GM23338 (cell line): ENCODE results near the gene STK11IP. TPM values are rescaled to one million over a fixed set of nuclear protein-coding genes. Genes with fewer than 3 reads are reported as not detected.

ENCODE experiments used
- ATAC-seq: fragments of 200-7000 bp; cut with Tn5 transposase; 3 replicates; pipeline ENCODE4 v1.9.1; 2020
- DNase-seq: peaks from one replicate; pipeline ENCODE4 v3.0.0-alpha.2; 2015; ENCODE audit warnings: low spot score
- H2AFZ ChIP-seq: fragments of 200-600 bp; sonication (generic); 2 replicates; pipeline ENCODE4 v1.8.0; 2016; ENCODE audit warnings: antibody characterized with exemption, mild to moderate bottlenecking, moderate library complexity
- H3F3A ChIP-seq: fragments of 200-600 bp; sonication (generic); replicated peaks from 2 replicates; pipeline ENCODE4 v1.8.0; 2017; ENCODE audit warnings: antibody characterized with exemption, mixed run types, low read depth
- H3K27ac ChIP-seq: fragments of 200-600 bp; sonication (generic); 2 replicates; pipeline ENCODE4 v1.6.1; 2016; ENCODE audit warnings: low read depth
- H3K27me3 ChIP-seq: fragments of 200-600 bp; sonication (generic); 2 replicates; pipeline ENCODE4 v1.8.0; 2016; ENCODE audit warnings: mild to moderate bottlenecking, mixed run types, moderate library complexity; ENCODE audit not compliant: insufficient read depth
- H3K36me3 ChIP-seq: fragments of 200-600 bp; sonication (generic); 2 replicates; pipeline ENCODE4 v1.8.0; 2016; ENCODE audit warnings: mild to moderate bottlenecking; ENCODE audit not compliant: insufficient read depth
- H3K4me1 ChIP-seq: fragments of 200-600 bp; sonication (generic); 2 replicates; pipeline ENCODE4 v1.8.0; 2016; ENCODE audit warnings: mild to moderate bottlenecking, moderate library complexity; ENCODE audit not compliant: insufficient read depth
- H3K4me2 ChIP-seq: fragments of 200-600 bp; sonication (generic); 2 replicates; pipeline ENCODE4 v1.7.1; 2017; ENCODE audit warnings: mixed run types
- H3K4me3 ChIP-seq: fragments of 200-600 bp; sonication (generic); 2 replicates; pipeline ENCODE4 v1.6.1; 2016; ENCODE audit warnings: mixed run types
- H3K79me2 ChIP-seq: fragments of 200-600 bp; sonication (generic); replicated peaks from 2 replicates; pipeline ENCODE4 v1.8.0; 2017; ENCODE audit warnings: mild to moderate bottlenecking; ENCODE audit not compliant: insufficient read depth
- H3K9me2 ChIP-seq: fragments of 200-600 bp; sonication (generic); 2 replicates; pipeline ENCODE4 v1.8.0; 2017; ENCODE audit not compliant: insufficient read depth
- H4K20me1 ChIP-seq: fragments of 200-600 bp; sonication (generic); replicated peaks from 2 replicates; pipeline ENCODE4 v1.8.0; 2017; ENCODE audit warnings: mild to moderate bottlenecking; ENCODE audit not compliant: insufficient read depth
- H3K27ac Mint-ChIP-seq: 2 replicates; pipeline ENCODE4 v1.8.0; 2020; ENCODE audit warnings: inconsistent platforms, mild to moderate bottlenecking, moderate library complexity, mixed read lengths
- H3K27me3 Mint-ChIP-seq: 3 replicates; pipeline ENCODE4 v1.8.0; 2022; ENCODE audit warnings: low read depth, mild to moderate bottlenecking, moderate library complexity, mixed read lengths, inconsistent platforms; ENCODE audit not compliant: insufficient read depth, poor library complexity
- H3K36me3 Mint-ChIP-seq: 3 replicates; pipeline ENCODE4 v1.8.0; 2021; ENCODE audit warnings: low read depth, mild to moderate bottlenecking, inconsistent platforms, moderate library complexity, mixed read lengths
- H3K4me1 Mint-ChIP-seq: 3 replicates; pipeline ENCODE4 v1.8.0; 2020; ENCODE audit warnings: mild to moderate bottlenecking, inconsistent platforms, mixed read lengths
- H3K4me3 Mint-ChIP-seq: 3 replicates; pipeline ENCODE4 v1.8.0; 2021; ENCODE audit warnings: moderate library complexity, mild to moderate bottlenecking, inconsistent platforms, mixed read lengths
- H3K9me3 Mint-ChIP-seq: 3 replicates; pipeline ENCODE4 v1.8.0; 2020; ENCODE audit warnings: moderate library complexity, mild to moderate bottlenecking, inconsistent platforms, mixed read lengths
- CREB1 ChIP-seq: fragments of 250-450 bp; sonication (Bioruptor Pico); IDR thresholded peaks from 2 replicates; pipeline ENCODE4 v1.5.0; 2020; ENCODE audit warnings: low read depth, mild to moderate bottlenecking, moderate library complexity
- ETS1 ChIP-seq: IDR thresholded peaks from 2 replicates; pipeline ENCODE4 v1.6.1; 2016; ENCODE audit warnings: antibody characterized with exemption
- EZH2phosphoT487 ChIP-seq: fragments of 200-600 bp; sonication (generic); IDR thresholded peaks from one replicate; pipeline ENCODE4 v1.8.1; 2018; ENCODE audit warnings: antibody characterized with exemption; ENCODE audit not compliant: unreplicated experiment
- JUNB ChIP-seq: IDR thresholded peaks from one replicate; pipeline ENCODE4 v1.6.1; 2016; ENCODE audit warnings: antibody characterized with exemption; ENCODE audit not compliant: unreplicated experiment
- POLR2AphosphoS5 ChIP-seq: IDR thresholded peaks from 2 replicates; pipeline ENCODE4 v1.6.1; 2016; ENCODE audit warnings: antibody characterized with exemption, low read depth
- STAT1 ChIP-seq: IDR thresholded peaks from one replicate; pipeline ENCODE4 v1.6.1; 2016; ENCODE audit warnings: antibody characterized with exemption; ENCODE audit not compliant: unreplicated experiment
- ZNF114 ChIP-seq: fragments of 250-450 bp; sonication (Bioruptor Pico); IDR thresholded peaks from 2 replicates; pipeline ENCODE4 v1.5.0; 2020; ENCODE audit warnings: mild to moderate bottlenecking, moderate library complexity
- ZNF331 ChIP-seq: fragments of 250-450 bp; sonication (Bioruptor Pico); IDR thresholded peaks from 2 replicates; pipeline ENCODE4 v1.5.0; 2020; ENCODE audit warnings: low read depth, mild to moderate bottlenecking, moderate library complexity
- polyA plus RNA-seq: library from polyadenylated mRNA; unstranded; fragments of >200 nt; fragmentation: Nextera tagmentation; extraction: Ambion mirVana; gene quantifications from 2 replicates; pipeline ENCODE4 v1.2.1, GENCODE V29; 2016
- total RNA-seq: library from RNA; depleted of rRNA; stranded (reverse); fragments of >200 nt; shearing (Covaris generic); gene quantifications from 2 replicates; pipeline ENCODE4 v1.2.3, GENCODE V29; 2014
- TF ChIP-seq, protein P1 (sequence below): IDR thresholded peaks from one replicate; pipeline ENCODE4 v1.6.1; 2018; ENCODE audit warnings: antibody characterized with exemption; ENCODE audit not compliant: unreplicated experiment

The STK11IP gene
- total and polyA plus RNA-seq, 2 experiments from 2014 or later, result 16.6 to 28.1 TPM

- no peak for TF ChIP-seq STAT1
- no peak for TF ChIP-seq ZNF331 (CRISPR knock-in tag)
- H3K27me3 Mint-ChIP-seq, result peaks cover 22% of the 10 kb centered on the region
- peaks cover 50% of the 10 kb centered on the region for H3K4me1 Mint-ChIP-seq
- Histone ChIP-seq H3F3A (peaks cover 7% of the 10 kb centered on the region; the same call in 1 of the 2 replicates), H4K20me1 (no peaks in the 10 kb centered on the region), H3K27me3 (peaks cover 7% of the 10 kb centered on the region), H3K9me2 (0 out of 2 replicates have a peak, but pooled peaks cover 4% of the 10 kb centered on the region), H3K4me2 (no peak overlapping the region), H2AFZ (no peak overlapping the region), H3K4me3 (no peak overlapping the region), H3K36me3 (no peaks in the 10 kb centered on the region), H3K79me2 (0 out of 2 replicates have a peak, but pooled peaks cover 3% of the 10 kb centered on the region), H3K27ac (no peak overlapping the region), H3K4me1 (peaks cover 43% of the 10 kb centered on the region)
- DNase-seq, result no peak
- no peak overlapping the region for H3K27ac Mint-ChIP-seq
- H3K9me3 Mint-ChIP-seq, result no peaks in the 10 kb centered on the region
- no peak overlapping the region for H3K4me3 Mint-ChIP-seq
- H3K36me3 Mint-ChIP-seq, result peaks cover 6% of the 10 kb centered on the region
- ATAC-seq, result no peak
Measured at GRCh38 chr2:219574484-219575311, 23.0 kb upstream of the STK11IP start.

- no peaks in the 10 kb centered on the region for H3K9me3 Mint-ChIP-seq
- no peak for ATAC-seq
- no peak for TF ChIP-seq ZNF114 (CRISPR knock-in tag)
- no peak for TF ChIP-seq EZH2phosphoT487
- TF ChIP-seq JUNB, result no peak
- TF ChIP-seq POLR2AphosphoS5, result no peak
- TF ChIP-seq CREB1 (CRISPR knock-in tag), result no peak
- TF ChIP-seq ETS1, result no peak
- TF ChIP-seq, protein P1, sequence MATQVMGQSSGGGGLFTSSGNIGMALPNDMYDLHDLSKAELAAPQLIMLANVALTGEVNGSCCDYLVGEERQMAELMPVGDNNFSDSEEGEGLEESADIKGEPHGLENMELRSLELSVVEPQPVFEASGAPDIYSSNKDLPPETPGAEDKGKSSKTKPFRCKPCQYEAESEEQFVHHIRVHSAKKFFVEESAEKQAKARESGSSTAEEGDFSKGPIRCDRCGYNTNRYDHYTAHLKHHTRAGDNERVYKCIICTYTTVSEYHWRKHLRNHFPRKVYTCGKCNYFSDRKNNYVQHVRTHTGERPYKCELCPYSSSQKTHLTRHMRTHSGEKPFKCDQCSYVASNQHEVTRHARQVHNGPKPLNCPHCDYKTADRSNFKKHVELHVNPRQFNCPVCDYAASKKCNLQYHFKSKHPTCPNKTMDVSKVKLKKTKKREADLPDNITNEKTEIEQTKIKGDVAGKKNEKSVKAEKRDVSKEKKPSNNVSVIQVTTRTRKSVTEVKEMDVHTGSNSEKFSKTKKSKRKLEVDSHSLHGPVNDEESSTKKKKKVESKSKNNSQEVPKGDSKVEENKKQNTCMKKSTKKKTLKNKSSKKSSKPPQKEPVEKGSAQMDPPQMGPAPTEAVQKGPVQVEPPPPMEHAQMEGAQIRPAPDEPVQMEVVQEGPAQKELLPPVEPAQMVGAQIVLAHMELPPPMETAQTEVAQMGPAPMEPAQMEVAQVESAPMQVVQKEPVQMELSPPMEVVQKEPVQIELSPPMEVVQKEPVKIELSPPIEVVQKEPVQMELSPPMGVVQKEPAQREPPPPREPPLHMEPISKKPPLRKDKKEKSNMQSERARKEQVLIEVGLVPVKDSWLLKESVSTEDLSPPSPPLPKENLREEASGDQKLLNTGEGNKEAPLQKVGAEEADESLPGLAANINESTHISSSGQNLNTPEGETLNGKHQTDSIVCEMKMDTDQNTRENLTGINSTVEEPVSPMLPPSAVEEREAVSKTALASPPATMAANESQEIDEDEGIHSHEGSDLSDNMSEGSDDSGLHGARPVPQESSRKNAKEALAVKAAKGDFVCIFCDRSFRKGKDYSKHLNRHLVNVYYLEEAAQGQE, result no peak
Measured at GRCh38 chr2:219575566-219576504, 21.8 kb upstream of the STK11IP start.

More at GRCh38 chr2:219575566-219576504, 21.8 kb upstream of the STK11IP start:
- Mint-ChIP-seq H3K4me1 (peaks cover 48% of the 10 kb centered on the region), H3K4me3 (no peak overlapping the region; the same call in 2 of the 3 replicates), H3K36me3 (no peaks in the 10 kb centered on the region; the same call in 2 of the 3 replicates), H3K27ac (no peak overlapping the region), H3K27me3 (peaks cover 17% of the 10 kb centered on the region)
- H3K4me1 ChIP-seq, result peaks cover 40% of the 10 kb centered on the region
- H3K36me3 ChIP-seq, result no peaks in the 10 kb centered on the region
- peaks cover 4% of the 10 kb centered on the region; the same call in 1 of the 2 replicates for H3F3A ChIP-seq
- no peaks in the 10 kb centered on the region for H3K79me2 ChIP-seq
- H3K27me3 ChIP-seq, result no peaks in the 10 kb centered on the region
- 0 out of 2 replicates have a peak, but pooled peaks cover 4% of the 10 kb centered on the region for H3K9me2 ChIP-seq
- peak overlapping the region; percentile 94; the same call in 1 of the 2 replicates for H2AFZ ChIP-seq
- H4K20me1 ChIP-seq, result no peaks in the 10 kb centered on the region
- peak overlapping the region; percentile 72; the same call in 1 of the 2 replicates for H3K4me2 ChIP-seq
- DNase-seq, result no peak
- no peak overlapping the region for H3K4me3 ChIP-seq
- H3K27ac ChIP-seq, result no peak overlapping the region
